Central memory CD8-positive, alpha-beta T cell (primary cell): ENCODE measurements around the gene JPT2.
"Not testable (repeated sequence)": the region's sequence is repeated elsewhere in the genome, so short reads cannot be mapped to it uniquely, and the experiment has no call there.

Source experiments
- ATAC-seq: fragments of 150-1000 bp; cut with Tn5 transposase; replicated peaks from 2 replicates; pipeline ENCODE4 v1.10.0; 2022; ENCODE audit warnings: mild to moderate bottlenecking, moderate FRiP score, moderate number of reproducible peaks; ENCODE audit not compliant: poor library complexity, severe bottlenecking; ENCODE audit errors: extremely low read depth
- DNase-seq, 2 donors: peaks; one replicate each; pipeline ENCODE4 v3.0.0; 2021; ENCODE audit warnings: low spot score in 2 of 2
- H3K27ac Mint-ChIP-seq: one replicate; pipeline ENCODE4 v1.8.0; 2022; ENCODE audit warnings: low read depth, mild to moderate bottlenecking, moderate library complexity, mixed read lengths
- H3K27me3 Mint-ChIP-seq: one replicate; pipeline ENCODE4 v1.8.0; 2022; ENCODE audit warnings: mixed read lengths
- H3K36me3 Mint-ChIP-seq: one replicate; pipeline ENCODE4 v1.8.0; 2022; ENCODE audit warnings: mild to moderate bottlenecking, moderate library complexity, mixed read lengths; ENCODE audit not compliant: insufficient read depth
- H3K4me1 Mint-ChIP-seq: one replicate; pipeline ENCODE4 v1.8.0; 2022; ENCODE audit warnings: mixed read lengths
- H3K4me3 Mint-ChIP-seq: one replicate; pipeline ENCODE4 v1.8.0; 2022; ENCODE audit warnings: mild to moderate bottlenecking, moderate library complexity, mixed read lengths
- H3K9me3 Mint-ChIP-seq: one replicate; pipeline ENCODE4 v1.8.0; 2022; ENCODE audit warnings: mixed read lengths

JPT2 gene

DNA sequence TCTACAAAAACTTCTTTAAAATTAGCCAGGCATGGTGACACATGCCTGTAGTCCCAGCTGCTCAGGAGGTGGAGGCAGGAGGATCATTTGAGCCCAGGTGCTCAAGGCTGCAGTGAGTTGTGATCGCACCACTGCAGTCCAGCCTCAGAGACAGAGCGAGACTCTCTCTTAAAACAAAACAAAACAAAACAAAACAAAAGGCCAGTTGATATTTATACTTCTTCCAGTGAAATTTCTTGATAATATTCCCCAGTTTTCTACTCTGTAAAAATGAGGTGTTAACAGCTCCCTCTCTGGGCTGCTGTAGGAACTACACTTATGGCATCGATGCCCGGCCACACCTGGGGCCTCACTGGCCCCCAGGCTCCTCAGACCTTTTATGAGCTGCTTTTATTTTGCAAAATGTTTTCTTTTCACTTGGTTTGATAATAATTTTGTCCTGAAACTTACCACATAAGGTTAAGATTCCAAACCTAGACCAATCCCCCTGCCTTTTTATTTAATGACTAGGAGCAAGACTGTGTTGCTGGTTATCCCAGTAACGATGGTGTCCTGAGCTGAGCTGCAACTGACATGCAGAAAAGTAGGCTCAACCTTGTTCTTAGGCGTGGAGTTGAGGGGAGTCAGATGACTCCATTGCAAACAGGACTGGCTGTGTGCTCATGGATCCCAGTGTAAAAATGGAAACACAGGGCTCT lies 45.5 kb downstream of the JPT2 start:
- ATAC-seq (no peak), DNase-seq (peak in 1 of 2 donors; percentile 21)
- Mint-ChIP-seq H3K27me3 (no peaks in the 10 kb centered on the region), H3K4me3 (peak overlapping the region; percentile 38), H3K27ac (peak overlapping the region; percentile 57), H3K36me3 (peaks cover 6% of the 10 kb centered on the region), H3K4me1 (peaks cover 27% of the 10 kb centered on the region), H3K9me3 (no peaks in the 10 kb centered on the region)

DNA sequence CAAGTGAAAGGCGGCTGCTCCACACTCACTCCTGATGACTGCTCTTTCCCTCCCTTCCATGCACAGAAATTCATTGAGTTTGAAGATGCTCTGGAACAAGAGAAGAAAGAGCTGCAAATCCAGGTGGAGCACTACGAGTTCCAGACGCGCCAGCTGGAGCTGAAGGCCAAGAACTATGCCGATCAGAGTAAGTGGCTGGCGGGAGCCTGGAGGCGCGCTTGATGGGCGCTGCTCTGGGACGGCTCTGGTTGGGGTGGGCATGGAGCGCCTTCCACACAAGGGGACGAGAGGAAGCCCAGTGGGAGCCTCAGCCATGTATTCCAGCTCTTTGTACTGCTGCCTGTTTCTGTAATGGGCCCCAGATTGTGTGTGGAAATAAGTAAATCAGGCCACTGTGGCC lies 46.4 kb downstream of the JPT2 start:
- H3K9me3 Mint-ChIP-seq, result no peaks in the 10 kb centered on the region

DNA sequence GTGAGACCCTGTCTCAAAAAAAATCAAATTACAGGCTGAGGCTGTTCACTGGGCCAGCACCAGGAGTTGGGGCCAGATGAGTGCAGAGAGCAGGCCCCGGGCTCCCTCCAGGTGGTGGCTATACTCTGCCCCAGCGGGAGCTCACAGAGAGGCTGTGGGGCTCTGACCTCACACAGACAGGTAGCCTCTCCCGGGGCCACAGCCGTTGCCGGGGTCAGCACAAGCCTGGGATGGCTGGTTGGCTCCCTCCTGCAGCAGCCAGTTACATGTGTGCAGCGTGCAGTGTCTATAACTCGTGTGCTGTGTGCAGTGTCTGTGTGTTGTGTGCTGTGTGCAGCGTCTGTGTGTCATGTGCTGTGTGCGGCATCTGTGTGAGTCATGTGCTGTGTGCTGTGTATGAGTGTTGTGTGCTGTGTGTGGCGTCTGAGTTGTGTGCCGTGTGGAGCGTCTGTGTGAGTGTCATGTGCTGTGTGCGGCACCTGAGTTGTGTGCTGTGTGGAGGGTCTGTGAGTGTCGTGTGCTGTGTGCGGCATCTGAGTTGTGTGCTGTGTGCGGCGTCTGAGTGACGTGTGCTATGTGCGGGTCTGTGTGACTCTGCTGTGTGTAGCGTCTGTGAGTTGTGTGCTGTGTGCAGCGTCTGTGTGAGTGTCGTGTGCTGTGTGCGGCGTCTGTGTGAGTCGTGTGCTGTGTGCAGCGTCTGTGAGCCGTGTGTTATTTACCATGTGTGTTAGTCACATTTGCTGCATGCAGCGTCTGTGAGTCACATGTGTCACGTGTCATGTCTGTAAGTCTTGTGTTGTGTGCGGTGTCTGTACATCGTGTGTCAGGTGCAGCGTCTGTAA lies 48.8 kb downstream of the JPT2 start:
- DNase-seq, result no peak
- ATAC-seq, result no peak
- H3K27me3 Mint-ChIP-seq, result no peaks in the 10 kb centered on the region
- H3K4me1 Mint-ChIP-seq, result peaks cover 20% of the 10 kb centered on the region
- H3K27ac Mint-ChIP-seq, result no peak overlapping the region
- peaks cover 13% of the 10 kb centered on the region for H3K36me3 Mint-ChIP-seq
- H3K4me3 Mint-ChIP-seq, result no peak overlapping the region
- H3K9me3 Mint-ChIP-seq, result no peaks in the 10 kb centered on the region

More for the DNA sequence above, 46.4 kb downstream of the JPT2 start:
- H3K4me3 Mint-ChIP-seq, result no peak overlapping the region
- no peaks in the 10 kb centered on the region for H3K27me3 Mint-ChIP-seq
- peaks cover 7% of the 10 kb centered on the region for H3K36me3 Mint-ChIP-seq
- ATAC-seq (no peak), DNase-seq (no peak)
- no peak overlapping the region for H3K27ac Mint-ChIP-seq
- H3K4me1 Mint-ChIP-seq, result peaks cover 22% of the 10 kb centered on the region

DNA sequence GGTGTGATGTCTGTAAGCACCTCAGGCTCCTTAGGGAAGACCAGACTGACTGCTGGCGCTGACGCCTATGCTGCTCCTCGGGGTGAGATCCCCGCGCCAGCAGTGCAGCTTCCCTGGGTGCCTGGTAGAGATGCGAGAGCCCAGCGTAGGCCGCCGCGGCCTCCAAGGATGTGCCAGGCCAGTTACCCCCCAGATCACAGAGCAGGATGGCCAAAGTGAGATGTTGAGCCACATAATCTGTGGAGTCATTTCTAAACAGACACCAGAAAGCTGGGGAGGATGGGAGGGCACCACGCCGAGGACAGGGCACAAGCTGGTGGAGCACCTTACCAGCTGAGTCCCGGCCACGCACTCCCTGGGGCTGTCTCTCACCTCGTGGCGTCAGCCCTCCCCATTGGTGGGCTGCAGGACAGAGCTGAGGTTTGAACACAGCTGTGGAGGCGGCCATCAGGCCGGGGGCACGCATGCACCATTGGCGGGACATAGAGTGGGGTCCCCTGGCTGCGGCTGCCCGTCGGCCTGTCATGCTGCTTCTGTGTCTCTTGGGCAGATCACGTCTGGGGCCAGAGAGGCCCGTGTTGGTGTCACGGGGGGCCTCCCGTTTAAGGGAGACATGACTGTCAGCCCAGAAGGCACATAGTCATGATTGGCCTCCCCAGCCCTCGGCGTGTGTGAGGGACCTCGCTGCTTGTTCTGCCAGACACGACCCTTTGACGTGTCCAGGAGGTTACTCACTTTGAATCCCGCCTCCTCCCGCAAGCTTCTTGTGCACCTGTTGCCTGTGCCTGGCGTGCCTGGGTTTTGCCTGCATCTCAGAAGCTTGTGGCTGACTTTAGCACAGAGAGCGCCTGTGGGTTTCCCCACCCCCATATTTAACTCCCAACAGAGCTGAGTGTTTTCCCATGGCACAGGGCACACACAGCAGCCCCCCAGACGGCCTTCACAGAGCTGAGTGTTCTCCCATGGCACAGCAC lies 49.9 kb downstream of the JPT2 start:
- peaks cover 15% of the 10 kb centered on the region for H3K4me1 Mint-ChIP-seq
- no peak overlapping the region for H3K4me3 Mint-ChIP-seq
- DNase-seq (no peak), ATAC-seq (no peak)
- H3K27me3 Mint-ChIP-seq, result no peaks in the 10 kb centered on the region
- peaks cover 13% of the 10 kb centered on the region for H3K36me3 Mint-ChIP-seq
- no peak overlapping the region for H3K27ac Mint-ChIP-seq
- no peaks in the 10 kb centered on the region for H3K9me3 Mint-ChIP-seq

DNA sequence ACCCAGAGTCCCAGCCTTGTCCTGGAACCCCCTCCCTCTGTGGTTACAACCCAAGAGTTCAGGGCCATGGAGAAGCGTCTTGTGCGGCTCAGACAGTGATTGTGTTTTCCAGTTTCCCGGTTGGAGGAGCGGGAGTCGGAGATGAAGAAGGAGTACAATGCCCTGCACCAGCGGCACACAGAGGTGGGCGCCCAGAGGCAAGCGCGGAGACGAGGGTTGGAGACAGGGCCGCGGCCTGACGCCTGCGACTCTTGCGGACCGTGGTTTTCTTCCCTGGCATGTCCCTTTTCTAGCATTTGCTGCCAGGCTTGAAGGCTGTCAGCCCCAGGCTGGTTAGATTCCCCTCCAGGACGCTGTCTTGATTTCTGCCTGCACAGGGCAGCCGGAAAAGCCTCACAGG lies 50.9 kb downstream of the JPT2 start:
- peaks cover 13% of the 10 kb centered on the region for H3K36me3 Mint-ChIP-seq
- H3K27ac Mint-ChIP-seq, result no peak overlapping the region
- no peak overlapping the region for H3K4me3 Mint-ChIP-seq
- H3K27me3 Mint-ChIP-seq, result no peaks in the 10 kb centered on the region
- no peaks in the 10 kb centered on the region for H3K9me3 Mint-ChIP-seq
- peaks cover 8% of the 10 kb centered on the region for H3K4me1 Mint-ChIP-seq
- no peak for ATAC-seq
- DNase-seq, result no peak

DNA sequence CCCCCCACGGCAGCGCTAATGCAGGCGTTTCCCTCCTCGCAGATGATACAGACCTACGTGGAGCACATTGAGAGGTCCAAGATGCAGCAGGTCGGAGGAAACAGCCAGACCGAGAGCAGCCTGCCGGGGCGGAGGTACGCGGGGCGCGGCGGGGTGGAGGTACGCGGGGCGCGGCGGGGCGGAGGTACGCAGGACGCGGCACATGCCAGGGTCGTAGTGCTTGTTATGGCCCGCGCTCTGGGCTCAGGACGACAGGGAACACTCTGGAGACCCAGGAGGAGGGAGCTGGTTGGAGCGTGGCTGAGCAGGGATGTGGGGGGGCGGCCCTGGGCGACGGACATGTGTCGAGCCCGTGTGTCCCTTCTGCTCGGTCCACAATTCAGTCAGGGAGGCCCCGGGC lies 51.4 kb downstream of the JPT2 start:
- no peak overlapping the region for H3K27ac Mint-ChIP-seq
- no peaks in the 10 kb centered on the region for H3K9me3 Mint-ChIP-seq
- no peaks in the 10 kb centered on the region for H3K27me3 Mint-ChIP-seq
- H3K36me3 Mint-ChIP-seq, result peaks cover 13% of the 10 kb centered on the region
- DNase-seq, result no peak
- no peak overlapping the region for H3K4me3 Mint-ChIP-seq
- no peak for ATAC-seq
- H3K4me1 Mint-ChIP-seq, result peaks cover 8% of the 10 kb centered on the region

DNA sequence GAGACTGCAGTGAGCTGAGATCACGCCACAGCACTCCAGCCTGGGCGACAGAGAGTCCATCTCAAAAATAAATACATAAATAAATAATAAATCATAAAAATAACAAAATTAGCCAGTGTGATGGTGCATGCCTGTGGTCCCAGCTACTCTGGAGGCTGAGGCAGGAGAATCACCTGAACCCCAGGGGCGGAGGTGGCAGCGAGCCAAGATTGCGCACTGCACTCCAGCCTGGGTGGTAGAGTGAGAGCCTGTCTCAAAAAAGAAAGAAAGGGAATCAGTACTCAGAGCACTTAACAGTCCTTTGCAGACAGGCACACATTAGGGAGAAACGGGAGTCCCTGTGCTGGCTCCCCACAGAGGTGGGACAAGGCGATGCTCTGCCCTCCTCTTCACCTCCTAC lies 53.0 kb downstream of the JPT2 start:
- Mint-ChIP-seq H3K27ac (peak overlapping the region; percentile 53), H3K4me3 (no peak overlapping the region), H3K9me3 (no peaks in the 10 kb centered on the region), H3K4me1 (peaks cover 8% of the 10 kb centered on the region), H3K27me3 (no peaks in the 10 kb centered on the region), H3K36me3 (peaks cover 15% of the 10 kb centered on the region)
- no peak for DNase-seq
- ATAC-seq, result no peak

DNA sequence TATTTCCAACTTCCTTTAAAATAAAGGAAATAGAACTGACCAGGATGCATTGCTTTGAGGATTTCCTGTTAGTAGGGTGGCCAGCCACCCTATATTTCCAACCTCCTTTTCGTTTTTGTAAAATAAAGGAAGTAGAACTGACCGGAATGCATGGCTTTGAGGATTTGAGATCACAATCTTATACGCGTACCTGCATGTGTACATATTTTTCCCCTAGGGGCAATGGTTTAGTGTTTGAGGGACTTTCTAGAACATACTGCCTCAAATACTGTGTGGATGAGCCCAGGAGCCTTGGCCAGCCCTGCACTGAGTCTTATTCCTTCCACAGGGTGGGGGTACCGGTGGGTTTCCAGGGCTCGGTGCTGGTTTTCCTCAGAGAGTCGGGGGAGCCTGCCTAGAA lies 53.5 kb downstream of the JPT2 start:
- peaks cover 8% of the 10 kb centered on the region for H3K4me1 Mint-ChIP-seq
- H3K27ac Mint-ChIP-seq, result peak overlapping the region; percentile 53
- H3K36me3 Mint-ChIP-seq, result peaks cover 15% of the 10 kb centered on the region
- DNase-seq (no peak), ATAC-seq (no peak)
- H3K4me3 Mint-ChIP-seq, result no peak overlapping the region
- H3K9me3 Mint-ChIP-seq, result no peaks in the 10 kb centered on the region
- no peaks in the 10 kb centered on the region for H3K27me3 Mint-ChIP-seq

DNA sequence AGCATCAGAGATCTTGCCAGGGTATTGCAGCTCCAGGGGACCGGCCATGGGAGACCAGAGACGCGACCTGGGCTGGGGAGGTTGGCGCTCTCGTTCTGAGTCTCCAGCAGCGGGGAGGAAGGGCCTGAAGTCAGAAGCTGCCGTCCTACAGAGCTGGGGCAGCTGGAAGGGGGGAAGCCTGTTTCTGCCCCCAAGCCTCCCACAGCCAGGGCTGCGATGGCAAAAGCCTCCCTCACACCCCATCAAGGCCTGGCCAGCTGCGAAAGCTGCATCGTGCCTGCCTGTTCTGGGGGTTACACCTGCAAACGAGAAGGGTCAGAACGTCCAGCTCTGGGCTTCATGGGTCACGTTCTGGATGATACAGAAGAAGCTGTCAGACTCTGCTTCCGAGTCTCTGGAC lies 54.0 kb downstream of the JPT2 start:
- H3K4me1 Mint-ChIP-seq, result peaks cover 3% of the 10 kb centered on the region
- H3K27ac Mint-ChIP-seq, result no peak overlapping the region
- ATAC-seq (no peak), DNase-seq (no peak)
- H3K36me3 Mint-ChIP-seq, result peaks cover 11% of the 10 kb centered on the region
- H3K9me3 Mint-ChIP-seq, result no peaks in the 10 kb centered on the region
- H3K4me3 Mint-ChIP-seq, result no peak overlapping the region
- no peaks in the 10 kb centered on the region for H3K27me3 Mint-ChIP-seq

DNA sequence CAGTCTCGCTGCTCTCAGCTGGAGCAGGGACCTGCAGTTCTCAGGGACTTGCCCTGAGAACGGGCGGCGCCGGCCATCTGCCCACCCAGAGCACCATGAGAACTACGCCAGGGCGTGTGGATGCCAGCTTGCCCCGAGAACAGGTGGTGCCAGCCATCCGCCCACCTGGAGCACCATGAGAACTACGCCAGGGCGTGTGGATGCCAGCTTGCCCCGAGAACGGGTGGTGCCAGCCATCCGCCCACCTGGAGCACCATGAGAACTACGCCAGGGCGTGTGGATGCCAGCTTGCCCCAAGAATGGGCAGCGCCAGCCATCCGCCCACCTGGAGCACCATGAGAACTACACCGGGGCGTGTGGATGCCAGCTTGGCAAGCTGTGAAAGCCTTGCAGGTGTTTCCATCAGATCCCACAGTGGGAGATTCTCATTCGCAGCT lies 54.5 kb downstream of the JPT2 start:
- not testable (repeated sequence) for DNase-seq, ATAC-seq, H3K4me3 Mint-ChIP-seq, H3K27ac Mint-ChIP-seq, H3K9me3 Mint-ChIP-seq, H3K4me1 Mint-ChIP-seq, H3K27me3 Mint-ChIP-seq
- peaks cover 11% of the 10 kb centered on the region for H3K36me3 Mint-ChIP-seq

DNA sequence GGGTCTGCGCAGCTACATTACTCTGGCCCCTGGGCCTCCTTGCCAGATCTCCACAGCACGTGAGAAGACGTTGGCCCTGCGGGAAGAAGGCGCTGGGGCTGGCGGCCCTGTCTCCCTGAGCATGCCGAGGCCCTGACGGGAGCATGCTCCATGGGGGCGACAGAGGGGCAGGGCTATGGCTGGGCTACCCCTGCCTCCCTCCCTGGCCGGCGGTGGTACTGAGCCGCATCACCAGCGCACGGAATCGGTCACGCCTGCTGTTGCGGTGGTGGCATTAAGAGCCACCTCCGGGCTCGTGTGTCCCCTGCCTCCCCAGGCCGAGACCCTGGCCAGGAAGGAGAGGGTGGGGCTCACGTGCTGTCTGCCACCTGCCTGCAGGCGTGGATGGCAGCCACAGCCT lies 56.0 kb downstream of the JPT2 start:
- Mint-ChIP-seq H3K36me3 (peaks cover 7% of the 10 kb centered on the region), H3K27me3 (no peaks in the 10 kb centered on the region), H3K9me3 (no peaks in the 10 kb centered on the region), H3K4me3 (no peak overlapping the region), H3K27ac (no peak overlapping the region), H3K4me1 (no peaks in the 10 kb centered on the region)
- DNase-seq, result no peak
- no peak for ATAC-seq

DNA sequence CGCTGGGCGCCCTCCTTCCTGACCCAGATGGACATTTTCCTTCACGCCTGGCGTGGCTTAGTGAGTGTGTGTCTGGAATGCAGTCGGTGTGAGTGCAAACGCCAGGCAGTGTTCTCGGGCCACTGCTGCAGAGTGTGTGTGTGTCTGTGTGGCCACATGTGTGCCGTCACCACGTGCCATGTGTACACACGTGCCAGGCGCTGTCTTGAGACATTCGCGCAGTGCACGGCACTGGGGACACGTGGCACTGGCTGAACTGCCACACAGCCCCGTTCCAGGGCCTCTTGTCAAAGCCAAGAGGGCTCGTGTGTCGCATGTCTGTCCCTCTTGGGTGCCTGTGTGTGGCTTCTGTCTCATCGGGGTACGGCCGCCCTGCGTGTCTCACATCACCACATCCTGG lies 56.7 kb downstream of the JPT2 start:
- Mint-ChIP-seq H3K4me1 (no peaks in the 10 kb centered on the region), H3K27me3 (no peaks in the 10 kb centered on the region), H3K27ac (no peak overlapping the region), H3K4me3 (no peak overlapping the region), H3K9me3 (no peaks in the 10 kb centered on the region), H3K36me3 (peaks cover 6% of the 10 kb centered on the region)
- ATAC-seq, result no peak
- DNase-seq, result no peak
